Neutrophil (primary cell): Measurements from ENCODE around the gene THNSL1.

Source experiments
- H3K27ac ChIP-seq: fragments of 200-600 bp; sonication (generic); 2 replicates; pipeline ENCODE4 v1.5.1; 2016; ENCODE audit warnings: mild to moderate bottlenecking, moderate library complexity
- H3K27me3 ChIP-seq: fragments of 200-600 bp; sonication (generic); 2 replicates; pipeline ENCODE4 v1.6.0; 2016; ENCODE audit warnings: mild to moderate bottlenecking
- H3K36me3 ChIP-seq: fragments of 200-600 bp; sonication (generic); 2 replicates; pipeline ENCODE4 v1.5.1; 2017
- H3K4me1 ChIP-seq, 2 experiments: fragments of 200-600 bp in 1 of 2; sonication (generic) in 1 of 2; 1 replicate in 1 of 2; 2 replicates in 1 of 2; pipeline versions ENCODE4 v1.5.1 to v1.6.1; 2013 to 2016; ENCODE audit warnings: low read depth in 1 of 2, low read length in 1 of 2, mild to moderate bottlenecking in 1 of 2, moderate library complexity in 1 of 2; ENCODE audit not compliant: control insufficient read depth in 1 of 2, insufficient read depth in 1 of 2
- H3K4me3 ChIP-seq, 2 experiments: fragments of 200-600 bp in 1 of 2; sonication (generic) in 1 of 2; 1 replicate in 1 of 2; 2 replicates in 1 of 2; pipeline ENCODE4 v1.5.1; 2013 to 2016; ENCODE audit warnings: low read depth in 1 of 2, low read length in 1 of 2, mild to moderate bottlenecking in 1 of 2, moderate library complexity in 1 of 2
- H3K9me3 ChIP-seq: fragments of 200-600 bp; sonication (generic); 2 replicates; pipeline ENCODE4 v1.5.1; 2016
- CTCF ChIP-seq: fragments of 200-600 bp; sonication (generic); IDR thresholded peaks from 2 replicates; pipeline ENCODE4 v1.5.1; 2016; ENCODE audit warnings: antibody characterized with exemption

Gene THNSL1

GRCh38 chr10:24973163-24973562 lies 43.2 kb upstream of the THNSL1 start:
- H3K27me3 ChIP-seq = no peaks in the 10 kb centered on the region
- no peaks in the 10 kb centered on the region for H3K4me1 ChIP-seq
- H3K9me3 ChIP-seq = no peaks in the 10 kb centered on the region
- no peak overlapping the region for H3K27ac ChIP-seq
- no peak for TF ChIP-seq CTCF
- no peak overlapping the region for H3K4me3 ChIP-seq
- no peaks in the 10 kb centered on the region for H3K36me3 ChIP-seq

- no peak overlapping the region for H3K4me3 ChIP-seq
- H3K9me3 ChIP-seq = no peaks in the 10 kb centered on the region
- no peaks in the 10 kb centered on the region for H3K36me3 ChIP-seq
- H3K27me3 ChIP-seq = no peaks in the 10 kb centered on the region
- H3K4me1 ChIP-seq = no peaks in the 10 kb centered on the region
- H3K27ac ChIP-seq = no peak overlapping the region
- no peak for TF ChIP-seq CTCF
Observed at GRCh38 chr10:24974976-24975375, 41.4 kb upstream of the THNSL1 start.

- Histone ChIP-seq H3K4me3 (no peak overlapping the region), H3K27ac (no peak overlapping the region), H3K27me3 (no peaks in the 10 kb centered on the region), H3K36me3 (no peaks in the 10 kb centered on the region), H3K4me1 (no peaks in the 10 kb centered on the region), H3K9me3 (no peaks in the 10 kb centered on the region)
- TF ChIP-seq CTCF = no peak
Observed at GRCh38 chr10:24979685-24980084, 36.7 kb upstream of the THNSL1 start.

GRCh38 chr10:24981161-24981710 lies 35.2 kb upstream of the THNSL1 start:
- Histone ChIP-seq H3K4me3 (no peak overlapping the region), H3K36me3 (no peaks in the 10 kb centered on the region), H3K4me1 (no peaks in the 10 kb centered on the region), H3K9me3 (no peaks in the 10 kb centered on the region), H3K27ac (no peak overlapping the region), H3K27me3 (no peaks in the 10 kb centered on the region)
- TF ChIP-seq CTCF = no peak

GRCh38 chr10:24982319-24983112 lies 33.9 kb upstream of the THNSL1 start:
- Histone ChIP-seq H3K4me3 (no peak overlapping the region), H3K27ac (no peak overlapping the region), H3K4me1 (no peaks in the 10 kb centered on the region), H3K27me3 (no peaks in the 10 kb centered on the region), H3K36me3 (no peaks in the 10 kb centered on the region), H3K9me3 (no peaks in the 10 kb centered on the region)
- no peak for TF ChIP-seq CTCF
